ENCODE results near the gene MTOR.
A peak's percentile ranks its signal among the peaks of the same experiment; 100 is the strongest.

Gene MTOR

GRCh38 chr1:11062965-11063401 lies 199.4 kb downstream of the MTOR start:
- peak overlapping the region; percentile 35; the same call in 1 of the 2 replicates for H3K9ac ChIP-seq
- H3K79me2 ChIP-seq (ENCODE audit: insufficient read depth, low read depth): peaks cover 36% of the 10 kb centered on the region
- no peaks in the 10 kb centered on the region for H3K27me3 ChIP-seq (ENCODE audit: insufficient read depth, low read depth)
- no peak overlapping the region for H2AFZ ChIP-seq (ENCODE audit: low read depth)
- H3K4me3 ChIP-seq (IDR thresholded peaks at IDR 0.05; ENCODE audit: insufficient read depth, low read depth, low read length): no peak overlapping the region
- H3K4me1 ChIP-seq (ENCODE audit: low read depth, poor library complexity, severe bottlenecking): peaks cover 41% of the 10 kb centered on the region
- TF ChIP-seq CTCF (conservative IDR thresholded peaks at IDR 0.05; ENCODE audit: low read depth, low read length): no peak
- peak overlapping the region; percentile 61 for H3K4me2 ChIP-seq
- H3K36me3 ChIP-seq (ENCODE audit: insufficient read depth): peaks cover 1% of the 10 kb centered on the region; the same call in 1 of the 2 replicates
- no peaks in the 10 kb centered on the region for H4K20me1 ChIP-seq (ENCODE audit: insufficient read depth)
- peak overlapping the region; percentile 56 for H3K27ac ChIP-seq

- Histone ChIP-seq H3K4me2 (peak overlapping the region; percentile 61), H3K9ac (peak overlapping the region; percentile 80; the same call in 1 of the 2 replicates), H3K27me3 (ENCODE audit: insufficient read depth, low read depth) (no peaks in the 10 kb centered on the region), H3K4me3 (IDR thresholded peaks at IDR 0.05; ENCODE audit: insufficient read depth, low read depth, low read length) (no peak overlapping the region), H2AFZ (ENCODE audit: low read depth) (no peak overlapping the region), H3K27ac (peak overlapping the region; percentile 56), H3K36me3 (ENCODE audit: insufficient read depth) (peaks cover 12% of the 10 kb centered on the region; the same call in 1 of the 2 replicates), H4K20me1 (ENCODE audit: insufficient read depth) (no peaks in the 10 kb centered on the region), H3K4me1 (ENCODE audit: low read depth, poor library complexity, severe bottlenecking) (peaks cover 46% of the 10 kb centered on the region), H3K79me2 (ENCODE audit: insufficient read depth, low read depth) (peaks cover 40% of the 10 kb centered on the region)
- TF ChIP-seq CTCF (conservative IDR thresholded peaks at IDR 0.05; ENCODE audit: low read depth, low read length): no peak
Measured at GRCh38 chr1:11061652-11062365, 200.5 kb downstream of the MTOR start.

- peak within 1 kb of the TSS; percentile 70 for H2AFZ ChIP-seq (ENCODE audit: low read depth)
- H3K4me1 ChIP-seq (ENCODE audit: low read depth, poor library complexity, severe bottlenecking): peaks cover 46% of the 10 kb centered on the region
- H3K4me3 ChIP-seq (IDR thresholded peaks at IDR 0.05; ENCODE audit: insufficient read depth, low read depth, low read length): peak within 1 kb of the TSS; percentile 77
- H3K79me2 ChIP-seq (ENCODE audit: insufficient read depth, low read depth): peaks cover 40% of the 10 kb centered on the region
- H3K9ac ChIP-seq: peak within 1 kb of the TSS; percentile 89
- no peaks in the 10 kb centered on the region for H3K27me3 ChIP-seq (ENCODE audit: insufficient read depth, low read depth)
- H3K36me3 ChIP-seq (ENCODE audit: insufficient read depth): peaks cover 12% of the 10 kb centered on the region; the same call in 1 of the 2 replicates
- peak within 1 kb of the TSS; percentile 95 for H3K4me2 ChIP-seq
- peak within 1 kb of the TSS; percentile 56 for H3K27ac ChIP-seq
- no peak for TF ChIP-seq CTCF (conservative IDR thresholded peaks at IDR 0.05; ENCODE audit: low read depth, low read length)
- H4K20me1 ChIP-seq (ENCODE audit: insufficient read depth): no peaks in the 10 kb centered on the region
Measured at GRCh38 chr1:11059968-11060830, 202.2 kb downstream of the MTOR start, which contains the start of gene SRM. TSS of gene SRM (minus strand) at chr1:11060018. CDS start at chr1:11059943, 75 bp downstream.

- H3K79me2 ChIP-seq (ENCODE audit: insufficient read depth, low read depth): peaks cover 40% of the 10 kb centered on the region
- peak overlapping the region; percentile 77 for H3K4me3 ChIP-seq (IDR thresholded peaks at IDR 0.05; ENCODE audit: insufficient read depth, low read depth, low read length)
- peaks cover 46% of the 10 kb centered on the region for H3K4me1 ChIP-seq (ENCODE audit: low read depth, poor library complexity, severe bottlenecking)
- peak overlapping the region; percentile 95 for H3K4me2 ChIP-seq
- H3K27ac ChIP-seq: peak overlapping the region; percentile 53
- H3K36me3 ChIP-seq (ENCODE audit: insufficient read depth): peaks cover 12% of the 10 kb centered on the region; the same call in 1 of the 2 replicates
- H2AFZ ChIP-seq (ENCODE audit: low read depth): 0 out of 2 replicates have a peak overlapping the region, but pooled peaks have one; percentile 57
- peak overlapping the region; percentile 89 for H3K9ac ChIP-seq
- H4K20me1 ChIP-seq (ENCODE audit: insufficient read depth): no peaks in the 10 kb centered on the region
- no peaks in the 10 kb centered on the region for H3K27me3 ChIP-seq (ENCODE audit: insufficient read depth, low read depth)
- TF ChIP-seq CTCF (conservative IDR thresholded peaks at IDR 0.05; ENCODE audit: low read depth, low read length): no peak
Measured at GRCh38 chr1:11059155-11059967, 203.0 kb downstream of the MTOR start.

Measured in KMS-11 (cell line).